Measurements from ENCODE around the gene EPHB1. TPM values are rescaled to one million over a fixed set of nuclear protein-coding genes. Genes with fewer than 3 reads are reported as not detected.

Gene EPHB1
- total RNA-seq, 1 donor from 2014 or later, result 16.3 TPM

- Mint-ChIP-seq H3K27me3 (ENCODE audit: unreplicated experiment) (no peaks in the 10 kb centered on the region), H3K27ac (ENCODE audit: unreplicated experiment) (no peak overlapping the region), H3K4me3 (ENCODE audit: unreplicated experiment) (no peak overlapping the region), H3K9me3 (ENCODE audit: unreplicated experiment) (peaks cover 4% of the 10 kb centered on the region), H3K36me3 (ENCODE audit: unreplicated experiment) (peaks cover 23% of the 10 kb centered on the region), H3K4me1 (ENCODE audit: low read depth, unreplicated experiment) (peaks cover 7% of the 10 kb centered on the region)
- no peak for DNase-seq
- TF ChIP-seq, protein P1, sequence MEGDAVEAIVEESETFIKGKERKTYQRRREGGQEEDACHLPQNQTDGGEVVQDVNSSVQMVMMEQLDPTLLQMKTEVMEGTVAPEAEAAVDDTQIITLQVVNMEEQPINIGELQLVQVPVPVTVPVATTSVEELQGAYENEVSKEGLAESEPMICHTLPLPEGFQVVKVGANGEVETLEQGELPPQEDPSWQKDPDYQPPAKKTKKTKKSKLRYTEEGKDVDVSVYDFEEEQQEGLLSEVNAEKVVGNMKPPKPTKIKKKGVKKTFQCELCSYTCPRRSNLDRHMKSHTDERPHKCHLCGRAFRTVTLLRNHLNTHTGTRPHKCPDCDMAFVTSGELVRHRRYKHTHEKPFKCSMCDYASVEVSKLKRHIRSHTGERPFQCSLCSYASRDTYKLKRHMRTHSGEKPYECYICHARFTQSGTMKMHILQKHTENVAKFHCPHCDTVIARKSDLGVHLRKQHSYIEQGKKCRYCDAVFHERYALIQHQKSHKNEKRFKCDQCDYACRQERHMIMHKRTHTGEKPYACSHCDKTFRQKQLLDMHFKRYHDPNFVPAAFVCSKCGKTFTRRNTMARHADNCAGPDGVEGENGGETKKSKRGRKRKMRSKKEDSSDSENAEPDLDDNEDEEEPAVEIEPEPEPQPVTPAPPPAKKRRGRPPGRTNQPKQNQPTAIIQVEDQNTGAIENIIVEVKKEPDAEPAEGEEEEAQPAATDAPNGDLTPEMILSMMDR (IDR thresholded peaks at IDR 0.05; ENCODE audit: partially characterized antibody, unreplicated experiment), result no peak
Measured at GRCh38 chr3:135068011-135068410, 273.0 kb downstream of the EPHB1 start.

- Mint-ChIP-seq H3K4me3 (ENCODE audit: unreplicated experiment) (no peak overlapping the region), H3K9me3 (ENCODE audit: unreplicated experiment) (peaks cover 4% of the 10 kb centered on the region), H3K36me3 (ENCODE audit: unreplicated experiment) (peaks cover 16% of the 10 kb centered on the region), H3K4me1 (ENCODE audit: low read depth, unreplicated experiment) (peaks cover 7% of the 10 kb centered on the region), H3K27me3 (ENCODE audit: unreplicated experiment) (no peaks in the 10 kb centered on the region), H3K27ac (ENCODE audit: unreplicated experiment) (no peak overlapping the region)
- no peak for DNase-seq
- TF ChIP-seq, protein P1 (IDR thresholded peaks at IDR 0.05; ENCODE audit: partially characterized antibody, unreplicated experiment), result no peak
Measured at GRCh38 chr3:135069406-135069805, 274.3 kb downstream of the EPHB1 start.

DNA sequence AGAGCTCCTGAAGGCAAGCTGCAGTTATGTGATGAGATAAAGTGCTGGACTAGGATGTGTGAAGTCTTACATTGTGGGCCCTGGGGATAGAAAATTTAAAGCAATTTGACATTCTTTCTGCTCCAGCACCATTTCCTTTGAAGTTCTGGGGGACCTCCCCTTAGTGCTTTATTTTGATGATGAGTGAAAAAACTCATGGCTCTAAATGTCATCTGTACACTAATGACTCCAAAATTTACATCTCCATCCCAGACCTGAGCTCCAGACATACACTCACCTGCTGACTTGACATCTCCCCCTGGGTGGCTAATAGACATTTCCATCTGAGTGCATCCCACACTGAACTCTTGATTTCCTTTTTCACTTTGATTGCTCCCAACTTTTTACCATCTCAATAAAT lies 276.4 kb downstream of the EPHB1 start:
- H3K4me1 Mint-ChIP-seq (ENCODE audit: low read depth, unreplicated experiment), result peaks cover 7% of the 10 kb centered on the region
- peaks cover 2% of the 10 kb centered on the region for H3K9me3 Mint-ChIP-seq (ENCODE audit: unreplicated experiment)

DNA sequence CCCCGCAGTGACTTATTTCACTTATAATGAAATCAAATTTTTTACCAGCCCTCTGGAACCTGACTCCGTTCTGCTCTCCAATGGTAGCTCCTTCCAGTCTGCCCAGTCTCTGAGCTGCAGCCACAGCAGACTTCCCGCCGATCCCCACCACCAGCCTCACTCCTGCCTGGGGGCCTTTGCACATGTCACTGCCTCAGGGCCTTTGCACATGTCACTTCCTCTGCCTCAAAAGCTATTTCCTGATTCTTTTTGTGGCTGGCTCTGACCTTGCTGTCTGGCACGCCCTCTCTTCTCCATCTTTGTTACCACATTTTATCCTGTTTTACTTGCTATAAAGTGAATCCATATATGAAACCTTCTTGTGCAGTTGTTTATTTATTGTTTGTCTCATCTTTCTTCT lies 277.4 kb downstream of the EPHB1 start:
- H3K27ac Mint-ChIP-seq (ENCODE audit: unreplicated experiment), result no peak overlapping the region
- H3K27me3 Mint-ChIP-seq (ENCODE audit: unreplicated experiment), result no peaks in the 10 kb centered on the region
- H3K4me1 Mint-ChIP-seq (ENCODE audit: low read depth, unreplicated experiment), result no peaks in the 10 kb centered on the region
- DNase-seq, result no peak
- H3K36me3 Mint-ChIP-seq (ENCODE audit: unreplicated experiment), result peaks cover 10% of the 10 kb centered on the region
- H3K4me3 Mint-ChIP-seq (ENCODE audit: unreplicated experiment), result no peak overlapping the region
- TF ChIP-seq, protein P1 (IDR thresholded peaks at IDR 0.05; ENCODE audit: partially characterized antibody, unreplicated experiment), result no peak
- peaks cover 2% of the 10 kb centered on the region for H3K9me3 Mint-ChIP-seq (ENCODE audit: unreplicated experiment)

More for the DNA sequence above, 276.4 kb downstream of the EPHB1 start:
- DNase-seq, result no peak
- H3K4me3 Mint-ChIP-seq (ENCODE audit: unreplicated experiment), result no peak overlapping the region
- TF ChIP-seq, protein P1 (IDR thresholded peaks at IDR 0.05; ENCODE audit: partially characterized antibody, unreplicated experiment), result no peak
- no peak overlapping the region for H3K27ac Mint-ChIP-seq (ENCODE audit: unreplicated experiment)
- H3K36me3 Mint-ChIP-seq (ENCODE audit: unreplicated experiment), result peaks cover 9% of the 10 kb centered on the region
- H3K27me3 Mint-ChIP-seq (ENCODE audit: unreplicated experiment), result no peaks in the 10 kb centered on the region

DNA sequence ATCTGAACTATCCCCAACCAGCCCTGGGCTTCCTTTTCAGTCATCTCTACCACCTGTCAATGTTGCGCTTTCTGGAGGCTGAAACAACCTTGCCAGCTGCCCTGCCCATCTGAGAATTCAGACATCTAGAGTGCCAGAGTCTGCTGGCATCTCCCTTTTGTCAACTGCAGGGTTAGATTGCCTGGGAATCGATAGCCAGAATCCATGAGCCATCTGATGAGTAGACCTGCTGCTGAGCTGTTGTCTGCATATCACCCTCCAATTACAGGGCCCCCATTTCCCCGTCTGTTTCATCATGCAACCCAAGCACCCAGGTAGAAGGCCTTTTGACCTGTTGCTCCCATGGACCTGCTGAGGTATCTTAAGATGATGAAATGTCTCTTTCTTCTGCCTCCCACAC lies 280.1 kb downstream of the EPHB1 start:
- H3K4me3 Mint-ChIP-seq (ENCODE audit: unreplicated experiment), result no peak overlapping the region
- no peak for DNase-seq
- peaks cover 2% of the 10 kb centered on the region for H3K27me3 Mint-ChIP-seq (ENCODE audit: unreplicated experiment)
- TF ChIP-seq, protein P1 (IDR thresholded peaks at IDR 0.05; ENCODE audit: partially characterized antibody, unreplicated experiment), result no peak
- H3K9me3 Mint-ChIP-seq (ENCODE audit: unreplicated experiment), result no peaks in the 10 kb centered on the region
- H3K27ac Mint-ChIP-seq (ENCODE audit: unreplicated experiment), result no peak overlapping the region
- H3K36me3 Mint-ChIP-seq (ENCODE audit: unreplicated experiment), result peaks cover 10% of the 10 kb centered on the region
- H3K4me1 Mint-ChIP-seq (ENCODE audit: low read depth, unreplicated experiment), result no peaks in the 10 kb centered on the region

All from glutamatergic neuron (in vitro differentiated cells).